GM12892 (cell line): ENCODE data around the gene UIMC1.

ENCODE experiments used
- POLR2AphosphoS5 ChIP-seq: IDR thresholded peaks from 2 replicates; pipeline ENCODE4 v1.6.1; 2011; ENCODE audit warnings: low read depth, low read length, control low read depth
- TAF1 ChIP-seq: IDR thresholded peaks from 2 replicates; pipeline ENCODE4 v1.6.1; 2011; ENCODE audit warnings: low read depth, mild to moderate bottlenecking, control low read depth, low read length, borderline replicate concordance

DNA sequence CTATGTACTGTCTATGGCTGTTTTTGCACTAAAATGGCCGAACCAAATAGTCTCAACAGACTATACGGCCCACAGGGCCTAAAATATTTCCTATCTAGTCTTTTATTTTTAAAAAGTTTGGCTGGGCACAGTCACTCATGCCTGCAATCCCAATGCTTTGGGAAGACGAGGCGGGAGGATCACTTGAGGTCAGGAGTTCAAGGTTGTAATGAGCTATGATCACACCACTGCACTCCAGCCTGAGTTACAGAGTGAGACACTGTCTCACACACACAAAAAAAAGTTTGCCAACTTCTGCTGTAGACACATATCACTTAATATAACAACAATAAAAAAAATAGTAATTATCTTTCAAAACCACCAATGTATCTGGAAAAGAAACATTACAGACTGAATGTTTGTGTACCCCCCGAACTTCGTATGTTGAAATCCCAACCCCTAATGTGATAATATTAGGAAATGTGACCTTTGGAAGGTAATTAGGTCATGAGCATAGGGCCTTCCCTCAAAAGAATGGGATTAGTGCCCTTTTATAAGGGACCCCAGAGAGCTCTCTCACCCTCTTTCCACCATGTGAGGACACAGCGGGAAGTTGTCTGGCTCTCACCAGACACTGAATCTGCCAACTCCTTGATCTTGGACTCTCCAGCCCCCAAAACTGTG lies 53.9 kb downstream of the UIMC1 start:
- TF ChIP-seq TAF1 (no peak), POLR2AphosphoS5 (no peak)
